Natural killer cell treated with Interleukin-12 subunit alpha and Interleukin-12 subunit beta and Interleukin-15 and Interleukin-18, amount 100 ng/mL, for 72 hours (primary cell): Measurements from ENCODE around the gene ARHGAP10. TPM values are rescaled to one million over a fixed set of nuclear protein-coding genes. Genes with fewer than 3 reads are reported as not detected.

Experiments used
- ATAC-seq, 2 donors: fragments of 150-1000 bp; cut with Tn5 transposase in 1 of 2; sonication (Bioruptor Pico), chemical (Tn5 transposase) in 1 of 2; 2 replicates each; pipeline ENCODE4 v1.10.0; 2021
- DNase-seq: peaks from one replicate; pipeline ENCODE4 v3.0.0; 2022; ENCODE audit warnings: low spot score
- H3K27ac Mint-ChIP-seq, 2 donors: 1 replicate in 1 of 2; 2 replicates in 1 of 2; pipeline ENCODE4 v1.8.0; 2022; ENCODE audit warnings: mixed read lengths in 2 of 2, mild to moderate bottlenecking in 1 of 2, moderate library complexity in 1 of 2
- H3K27me3 Mint-ChIP-seq, 2 donors: 1 replicate in 1 of 2; 2 replicates in 1 of 2; pipeline ENCODE4 v1.8.0; 2022; ENCODE audit warnings: mixed read lengths in 2 of 2
- H3K36me3 Mint-ChIP-seq: one replicate; pipeline ENCODE4 v1.8.0; 2022; ENCODE audit warnings: mixed read lengths
- H3K4me1 Mint-ChIP-seq, 2 donors: 1 replicate in 1 of 2; 2 replicates in 1 of 2; pipeline ENCODE4 v1.8.0; 2022; ENCODE audit warnings: low read depth in 2 of 2, mixed read lengths in 2 of 2, mild to moderate bottlenecking in 1 of 2
- H3K4me3 Mint-ChIP-seq: one replicate; pipeline ENCODE4 v1.8.0; 2022; ENCODE audit warnings: mixed read lengths
- H3K9me3 Mint-ChIP-seq: 2 replicates; pipeline ENCODE4 v1.8.0; 2022; ENCODE audit warnings: mixed read lengths
- total RNA-seq, 2 donors: library from RNA; stranded (reverse); gene quantifications; one replicate each; pipeline ENCODE4 v1.2.3, GENCODE V29; 2022

ARHGAP10 gene
- total RNA-seq, 2 donors from 2014 or later = 7.4 to 11.4 TPM

DNA sequence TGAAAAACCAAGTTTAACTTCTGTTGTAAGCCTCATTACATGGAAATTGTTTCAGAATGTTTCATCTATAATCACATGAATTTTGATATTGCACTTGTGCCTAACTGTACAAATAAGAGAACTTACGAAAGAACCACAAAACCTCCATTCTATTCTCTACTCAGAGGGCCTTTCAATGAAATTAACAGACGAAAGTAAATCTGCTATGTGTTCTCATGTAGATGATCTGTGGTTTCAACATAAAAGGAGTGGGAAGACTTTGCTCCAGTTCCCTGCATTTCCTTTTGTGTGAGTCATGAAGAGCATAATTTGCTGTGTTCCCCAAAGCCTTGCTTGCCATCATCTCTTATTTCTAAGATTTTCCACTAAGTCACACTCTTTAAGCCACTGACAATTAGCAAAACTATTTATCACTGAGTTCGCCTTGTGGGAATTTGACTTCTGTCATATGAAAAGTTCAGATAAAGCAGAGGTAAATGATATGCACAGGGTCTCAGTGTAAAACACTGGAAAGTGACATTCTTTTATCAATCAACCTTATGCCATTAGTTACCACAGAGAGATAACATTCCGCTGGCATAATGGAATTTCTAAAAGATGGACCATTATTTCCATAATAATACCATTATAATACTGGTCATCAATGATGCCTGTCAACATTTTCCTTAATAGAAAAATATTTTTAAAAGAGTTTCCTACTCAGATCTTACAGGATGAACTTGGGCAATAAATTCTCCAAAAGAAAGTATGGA is 380.5 kb downstream of the ARHGAP10 start:
- Mint-ChIP-seq H3K4me3 (no peak overlapping the region), H3K4me1 (no peaks in the 10 kb centered on the region), H3K27ac (no peak overlapping the region), H3K9me3 (peaks cover 2% of the 10 kb centered on the region), H3K36me3 (peaks cover 3% of the 10 kb centered on the region), H3K27me3 (no peaks in the 10 kb centered on the region)
- DNase-seq = no peak
- no peak for ATAC-seq

DNA sequence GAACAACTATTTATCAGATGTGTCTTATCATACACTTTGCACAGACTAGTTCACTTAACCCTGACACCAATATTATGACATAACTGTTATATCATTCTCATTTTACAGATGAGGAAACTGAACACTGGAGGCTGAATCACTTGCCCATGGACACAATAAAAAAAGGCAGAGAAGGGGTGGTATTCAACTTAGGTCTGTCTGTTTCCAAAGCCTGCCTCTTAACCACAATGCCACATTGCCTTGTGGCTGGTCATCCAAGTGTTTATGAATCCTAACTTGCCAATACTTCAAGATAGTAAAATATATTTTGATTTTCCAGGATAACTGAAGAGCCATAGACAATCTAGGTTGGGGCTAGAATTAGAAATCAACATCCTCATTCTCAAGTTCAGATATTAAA is 382.5 kb downstream of the ARHGAP10 start:
- Mint-ChIP-seq H3K9me3 (no peaks in the 10 kb centered on the region), H3K4me3 (no peak overlapping the region), H3K36me3 (no peaks in the 10 kb centered on the region), H3K4me1 (no peaks in the 10 kb centered on the region), H3K27ac (no peak overlapping the region), H3K27me3 (peaks cover 0 to 7% of the 10 kb centered on the region in 2 donors)
- no peak for DNase-seq
- ATAC-seq = no peak

DNA sequence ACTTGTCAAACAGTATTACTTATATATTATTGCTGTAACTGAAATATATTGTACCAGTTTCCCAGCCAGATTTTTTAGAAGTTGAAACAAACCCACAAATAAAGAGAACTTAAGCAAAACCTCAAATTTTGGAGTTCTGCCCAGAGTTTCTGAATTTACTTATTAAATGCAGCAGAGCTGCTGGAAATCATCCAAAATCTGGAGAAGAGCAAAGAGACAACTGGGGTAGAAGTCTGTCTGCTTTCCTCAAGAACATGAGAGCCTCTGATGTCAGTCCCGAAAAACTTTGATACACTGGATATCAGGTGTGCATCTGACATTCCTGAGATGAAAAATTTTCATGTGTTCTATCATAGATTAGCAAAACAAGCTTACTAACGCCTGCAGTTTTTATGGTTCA is 384.4 kb downstream of the ARHGAP10 start:
- peaks cover 0 to 7% of the 10 kb centered on the region in 2 donors for H3K27me3 Mint-ChIP-seq
- no peak overlapping the region for H3K4me3 Mint-ChIP-seq
- H3K27ac Mint-ChIP-seq = no peak overlapping the region
- no peaks in the 10 kb centered on the region for H3K4me1 Mint-ChIP-seq
- no peaks in the 10 kb centered on the region for H3K9me3 Mint-ChIP-seq
- ATAC-seq (no peak), DNase-seq (no peak)
- no peaks in the 10 kb centered on the region for H3K36me3 Mint-ChIP-seq

DNA sequence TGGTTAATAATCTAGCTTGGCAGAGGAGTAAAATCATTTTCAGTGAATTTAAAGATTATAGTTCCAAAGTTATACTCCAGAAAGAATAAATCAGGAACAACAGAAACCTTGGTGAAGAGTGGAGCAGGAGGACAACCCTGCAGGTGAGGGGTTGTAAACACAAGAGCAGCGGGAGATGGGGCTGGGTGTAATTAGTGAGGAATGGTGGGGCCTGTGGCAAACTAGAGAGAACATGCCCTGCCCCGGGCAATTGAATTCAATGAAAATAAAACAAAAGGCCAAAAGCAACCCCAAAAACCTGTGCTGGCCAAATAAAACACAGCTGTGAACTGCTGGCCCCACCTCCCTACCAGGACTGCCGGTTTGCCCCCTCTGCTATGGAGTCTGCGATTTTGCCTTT is 385.1 kb downstream of the ARHGAP10 start:
- Mint-ChIP-seq H3K36me3 (no peaks in the 10 kb centered on the region), H3K9me3 (no peaks in the 10 kb centered on the region), H3K27me3 (peaks cover 0 to 7% of the 10 kb centered on the region in 2 donors), H3K4me3 (no peak overlapping the region), H3K27ac (no peak overlapping the region), H3K4me1 (no peaks in the 10 kb centered on the region)
- no peak for ATAC-seq
- DNase-seq = no peak

DNA sequence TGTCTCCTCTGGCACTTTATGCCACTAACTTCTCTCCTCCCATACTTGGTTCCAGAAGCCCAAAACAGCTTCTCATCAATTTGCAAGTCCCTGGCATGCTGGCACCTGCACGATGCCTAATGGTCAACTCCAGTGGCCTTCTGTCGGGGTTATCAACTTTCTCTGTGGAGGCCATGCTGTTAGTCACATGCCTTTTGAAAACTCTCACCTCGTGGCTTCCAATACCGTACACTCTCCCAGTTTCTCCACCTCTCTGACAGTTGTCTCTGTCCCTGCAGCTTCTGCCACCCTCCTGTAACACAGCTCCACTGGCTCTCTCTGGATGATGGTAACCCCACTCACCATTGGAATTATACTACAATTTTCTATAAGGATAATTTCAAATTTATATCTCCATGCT is 386.3 kb downstream of the ARHGAP10 start:
- Mint-ChIP-seq H3K4me3 (no peak overlapping the region), H3K36me3 (peaks cover 9% of the 10 kb centered on the region), H3K9me3 (peaks cover 5% of the 10 kb centered on the region), H3K4me1 (no peaks in the 10 kb centered on the region), H3K27me3 (peaks cover 0 to 7% of the 10 kb centered on the region in 2 donors), H3K27ac (no peak overlapping the region)
- no peak for ATAC-seq
- DNase-seq = no peak

DNA sequence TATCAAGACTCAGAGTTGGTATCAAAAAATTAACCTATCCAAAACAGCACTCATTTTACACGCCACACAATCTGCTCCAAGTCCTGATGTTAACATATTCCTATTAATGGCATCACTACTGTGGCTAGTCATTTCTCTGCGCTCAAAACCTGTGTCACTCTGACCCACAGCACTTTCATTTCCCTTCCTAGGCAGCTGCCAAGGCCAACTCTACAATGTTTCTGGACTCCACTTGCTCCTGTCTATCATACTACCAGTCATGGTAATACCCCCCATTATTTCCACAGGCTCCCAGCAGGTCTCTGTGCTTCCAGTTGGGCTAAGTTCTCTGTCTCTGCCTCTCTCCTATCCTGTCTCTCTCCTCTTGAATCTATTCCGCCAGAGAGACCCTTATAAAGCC is 386.7 kb downstream of the ARHGAP10 start:
- no peak for DNase-seq
- Mint-ChIP-seq H3K27me3 (peaks cover 0 to 7% of the 10 kb centered on the region in 2 donors), H3K36me3 (peaks cover 14% of the 10 kb centered on the region), H3K9me3 (peaks cover 10% of the 10 kb centered on the region), H3K4me1 (no peaks in the 10 kb centered on the region), H3K4me3 (no peak overlapping the region), H3K27ac (no peak overlapping the region)
- ATAC-seq = no peak

DNA sequence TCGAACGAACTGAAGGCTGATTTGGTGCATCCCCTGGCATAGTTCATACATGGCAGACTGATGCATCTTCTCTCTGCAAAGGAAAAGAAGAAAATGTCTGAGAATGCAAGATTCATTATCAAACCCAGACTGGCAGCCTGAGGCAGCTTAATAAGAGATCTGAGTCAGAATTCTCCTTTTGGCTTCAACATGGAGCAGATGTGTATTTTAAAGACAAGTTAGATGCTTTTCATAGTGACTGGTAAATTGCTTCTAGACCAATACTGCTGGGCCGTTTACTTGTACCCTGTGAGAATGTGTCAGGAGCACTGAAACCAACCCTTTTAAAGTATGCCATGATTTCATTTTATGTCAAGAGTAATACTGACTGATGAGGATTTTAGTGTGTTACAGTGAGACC is 388.3 kb downstream of the ARHGAP10 start:
- ATAC-seq = no peak
- Mint-ChIP-seq H3K36me3 (peaks cover 27% of the 10 kb centered on the region), H3K27me3 (peaks cover 4 to 10% of the 10 kb centered on the region in 2 donors), H3K27ac (no peak overlapping the region), H3K9me3 (peaks cover 15% of the 10 kb centered on the region), H3K4me3 (no peak overlapping the region), H3K4me1 (no peaks in the 10 kb centered on the region)
- DNase-seq = no peak

Other genes starting within 250 kb of the ARHGAP10 start
- 10 to 100 TPM; 17.6 to 27.2 TPM for gene TMEM184C, start 114.7 kb upstream of the ARHGAP10 start, total RNA-seq
- 10 to 100 TPM in 1 of 2 donors, 1 to 10 TPM in 1; 6.5 to 11.8 TPM for gene PRMT9, start 47.9 kb upstream of the ARHGAP10 start, total RNA-seq